ENCODE measurements around the gene NXF2B.
"Not testable (repeated sequence)": the region's sequence is repeated elsewhere in the genome, so short reads cannot be mapped to it uniquely, and the experiment has no call there.

NXF2B gene

DNA sequence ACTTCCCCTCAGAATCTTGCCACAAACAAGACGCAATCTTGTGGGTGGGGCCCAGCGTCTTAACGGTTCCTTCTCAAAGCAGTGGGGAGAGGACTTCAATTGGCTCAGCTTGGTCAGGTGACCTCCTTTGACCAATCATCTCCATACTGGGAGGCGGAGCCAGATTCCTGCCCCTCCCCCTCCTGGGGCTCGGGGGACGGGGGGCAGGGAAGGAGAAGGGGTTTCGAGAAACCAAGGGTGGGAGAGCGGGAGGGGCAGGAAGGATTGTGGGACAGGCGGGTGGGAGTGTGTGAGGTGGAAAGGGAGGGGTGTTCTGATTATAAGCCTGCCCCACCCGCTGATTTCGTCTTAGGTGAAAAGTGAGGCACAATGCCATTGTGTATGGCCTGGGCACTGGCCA is at the start of gene NXF2B:
NXF2B (minus strand) TSS at position 101 of the 400 bp plus-strand sequence. CDS start 59,972 bp downstream, outside the sequence.
- not testable (repeated sequence) for DNase-seq

- not testable (repeated sequence) for DNase-seq
Measured at GRCh38 chrX:102478765-102479164, 39.0 kb upstream of the NXF2B start.

DNA sequence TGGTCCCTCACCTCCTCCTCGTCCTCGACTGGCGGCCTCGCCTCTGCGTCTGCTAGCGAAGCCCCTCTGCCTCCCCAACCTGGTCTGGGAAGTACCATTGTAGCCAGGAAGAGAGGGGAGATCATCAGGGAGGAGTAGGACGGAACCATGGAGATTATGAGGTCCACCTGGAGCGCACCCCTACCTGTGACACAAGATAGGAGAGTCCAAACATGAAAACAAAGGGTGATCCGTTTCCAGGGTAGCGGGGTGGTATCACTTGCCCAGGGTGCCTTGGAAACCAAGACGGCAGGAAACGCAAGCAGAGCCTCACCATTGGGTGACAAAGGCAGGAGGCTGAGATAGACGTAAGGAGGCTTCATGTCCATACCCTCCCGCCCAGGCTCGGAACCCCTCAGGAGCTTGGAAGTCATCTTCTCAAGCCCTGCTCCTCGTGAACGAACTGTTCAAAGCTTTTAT is 32.0 kb upstream of the NXF2B start, which contains the start of gene TCP11X2:
TCP11X2 (minus strand) TSS at position 51 of the 459 bp plus-strand sequence.
- DNase-seq = not testable (repeated sequence)

GRCh38 chrX:102470215-102470614 is 30.4 kb upstream of the NXF2B start:
- not testable (repeated sequence) for DNase-seq

GRCh38 chrX:102458615-102459014 is 18.8 kb upstream of the NXF2B start:
- not testable (repeated sequence) for DNase-seq

DNA sequence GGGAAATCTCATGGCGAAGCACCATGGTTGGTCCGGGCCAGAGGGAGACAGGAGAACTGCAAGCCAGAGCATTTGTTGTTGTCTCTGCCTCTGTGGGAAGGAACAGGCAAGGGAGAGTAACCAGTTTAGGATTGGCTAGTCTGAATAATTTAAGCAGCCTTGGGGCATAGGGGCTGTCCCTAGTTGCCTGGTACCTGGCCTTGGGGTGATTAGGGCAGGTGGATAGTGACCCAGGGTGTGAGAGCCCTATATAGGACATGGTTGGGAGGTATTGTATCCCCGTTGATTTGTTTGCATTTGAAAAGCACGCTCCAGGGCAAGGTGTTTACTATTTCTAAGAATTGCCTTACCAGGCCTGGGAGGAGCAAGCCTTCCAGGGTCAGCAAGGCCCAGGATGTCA is 25.3 kb downstream of the NXF2B start:
- DNase-seq = not testable (repeated sequence)

GRCh38 chrX:102345916-102346315 is 93.9 kb downstream of the NXF2B start:
- peak; percentile 86 for DNase-seq

DNA sequence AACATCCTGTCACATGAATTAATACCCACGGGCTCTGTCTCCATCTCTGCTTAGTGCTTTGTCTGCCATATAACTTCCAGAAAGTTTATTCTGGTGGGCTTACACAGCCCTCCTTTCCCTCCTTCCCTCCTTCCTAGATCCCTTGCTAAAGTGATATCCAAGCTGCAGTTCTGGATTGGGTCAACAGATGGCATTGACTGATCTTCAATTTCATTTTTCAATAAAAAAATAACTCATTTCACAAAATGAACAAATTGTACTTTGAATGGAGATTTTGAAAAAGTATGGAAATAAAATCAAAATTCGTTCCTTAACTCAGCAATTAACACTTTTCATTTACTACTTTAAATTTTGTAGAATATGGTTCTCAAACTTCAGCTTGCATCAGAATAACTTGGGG is 97.9 kb downstream of the NXF2B start:
- no peak for DNase-seq

DNA sequence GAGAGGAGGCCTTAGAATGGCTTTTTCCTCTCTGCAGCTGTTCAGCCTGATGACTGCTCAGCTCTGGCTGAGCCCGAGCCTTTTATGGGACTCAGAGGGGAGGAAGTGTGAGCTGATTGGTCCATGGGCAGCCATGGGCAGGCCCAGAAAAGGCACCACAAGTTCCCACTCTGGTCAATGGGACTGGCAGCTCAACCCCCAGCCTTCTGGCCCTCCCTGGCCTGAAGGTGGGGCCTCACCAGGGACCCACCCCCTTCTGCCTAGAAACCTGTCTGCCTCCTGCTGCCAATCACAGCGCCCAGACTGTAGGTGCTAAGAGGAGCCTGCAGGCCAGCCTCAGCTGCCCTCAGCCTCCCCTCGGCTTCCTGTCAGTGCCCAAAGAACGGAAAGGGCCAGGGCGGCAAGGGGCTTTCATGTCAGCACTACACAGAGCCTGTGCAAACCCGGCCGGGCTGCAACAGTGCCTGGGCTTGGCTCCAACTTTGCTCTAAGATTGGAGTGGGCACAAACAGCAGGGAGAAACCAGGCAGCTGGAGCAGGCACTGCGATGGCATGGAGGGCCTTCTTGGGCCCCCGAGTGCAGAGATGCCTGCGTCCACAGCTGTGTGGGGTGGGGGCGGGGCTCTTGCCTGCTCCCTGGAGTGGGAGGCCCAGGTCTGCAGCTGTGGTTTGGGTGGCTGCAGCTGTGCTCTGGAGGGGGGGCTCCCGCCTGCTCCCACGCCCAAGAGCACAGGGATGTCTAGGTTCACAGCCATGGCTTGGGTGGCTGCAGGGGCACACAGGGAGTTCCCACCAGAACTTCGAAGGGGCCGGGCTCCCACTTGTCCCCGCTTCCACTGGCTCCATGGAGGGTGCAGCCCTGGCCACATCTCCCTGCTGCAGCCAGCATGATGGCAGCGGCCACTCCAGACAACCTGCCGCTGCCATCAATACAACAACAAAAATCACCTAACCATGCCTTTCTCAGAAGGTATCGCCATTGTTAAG is 100.2 kb downstream of the NXF2B start:
- DNase-seq = no peak

DNA sequence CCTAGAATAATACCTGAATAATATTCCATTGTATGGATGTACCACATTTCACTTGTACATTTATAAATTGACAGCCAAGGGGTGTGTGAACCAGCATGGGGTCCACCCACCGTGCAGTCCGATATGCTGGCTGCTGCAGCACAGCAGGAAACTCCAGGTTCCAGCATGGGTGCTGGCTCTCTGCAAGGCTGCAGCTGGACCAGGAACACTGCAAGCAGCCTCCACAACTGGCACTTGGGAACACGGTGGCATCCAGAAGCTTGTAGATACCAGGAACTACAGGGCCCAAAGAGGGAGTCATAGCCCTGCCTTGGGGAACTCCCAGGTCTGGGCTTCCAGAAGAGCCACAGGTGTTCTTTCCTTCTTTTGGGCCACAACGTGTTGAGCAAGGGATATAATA is 101.6 kb downstream of the NXF2B start:
- DNase-seq = no peak
